Stimulated activated naive CD8-positive, alpha-beta T cell treated with anti-CD3 and anti-CD28 coated beads, Interleukin-15, Interleukin-2, amounts not matched to agents 100 ng/mL and 50 ng/mL, for 24 hours (primary cell): ENCODE measurements around the gene SOX13.
A peak's percentile ranks its signal among the peaks of the same experiment; 100 is the strongest.

Experiments used
- H3K27ac Mint-ChIP-seq: one replicate; pipeline ENCODE4 v1.8.0; 2021; ENCODE audit warnings: mild to moderate bottlenecking, mixed read lengths
- H3K27me3 Mint-ChIP-seq: one replicate; pipeline ENCODE4 v1.8.0; 2021; ENCODE audit warnings: mixed read lengths
- H3K36me3 Mint-ChIP-seq: one replicate; pipeline ENCODE4 v1.8.0; 2021; ENCODE audit warnings: low read depth, mixed read lengths
- H3K4me1 Mint-ChIP-seq: one replicate; pipeline ENCODE4 v1.8.0; 2021; ENCODE audit warnings: low read depth, mixed read lengths
- H3K4me3 Mint-ChIP-seq: one replicate; pipeline ENCODE4 v1.8.0; 2021; ENCODE audit warnings: mild to moderate bottlenecking, mixed read lengths
- H3K9me3 Mint-ChIP-seq: one replicate; pipeline ENCODE4 v1.8.0; 2021; ENCODE audit warnings: mixed read lengths

The SOX13 gene

GRCh38 chr1:204151552-204152309 is 78.8 kb downstream of the SOX13 start, which contains the start of gene ETNK2:
Gene ETNK2, minus strand, starts transcription at chr1:204152044. Its CDS starts 192 bp downstream, at chr1:204151852.
- Mint-ChIP-seq H3K4me1 (peaks cover 6% of the 10 kb centered on the region), H3K27me3 (no peaks in the 10 kb centered on the region), H3K27ac (no peak within 1 kb of the TSS), H3K4me3 (peak within 1 kb of the TSS; percentile 67), H3K36me3 (no peaks in the 10 kb centered on the region), H3K9me3 (no peaks in the 10 kb centered on the region)

GRCh38 chr1:204152310-204153044 is 79.6 kb downstream of the SOX13 start:
- H3K4me3 Mint-ChIP-seq, result peak overlapping the region; percentile 67
- H3K36me3 Mint-ChIP-seq, result no peaks in the 10 kb centered on the region
- H3K4me1 Mint-ChIP-seq, result peaks cover 6% of the 10 kb centered on the region
- H3K27ac Mint-ChIP-seq, result no peak overlapping the region
- no peaks in the 10 kb centered on the region for H3K27me3 Mint-ChIP-seq
- H3K9me3 Mint-ChIP-seq, result no peaks in the 10 kb centered on the region

- Mint-ChIP-seq H3K27me3 (no peaks in the 10 kb centered on the region), H3K9me3 (no peaks in the 10 kb centered on the region), H3K4me3 (no peak overlapping the region), H3K27ac (no peak overlapping the region), H3K4me1 (peaks cover 6% of the 10 kb centered on the region), H3K36me3 (no peaks in the 10 kb centered on the region)
These were observed 80.8 kb downstream of the SOX13 start for GRCh38 chr1:204153667-204154066.

- Mint-ChIP-seq H3K4me1 (peaks cover 6% of the 10 kb centered on the region), H3K27ac (no peak overlapping the region), H3K27me3 (no peaks in the 10 kb centered on the region), H3K9me3 (no peaks in the 10 kb centered on the region), H3K36me3 (no peaks in the 10 kb centered on the region), H3K4me3 (no peak overlapping the region)
These were observed 81.8 kb downstream of the SOX13 start for GRCh38 chr1:204154568-204155255.

- Mint-ChIP-seq H3K36me3 (no peaks in the 10 kb centered on the region), H3K27ac (no peak overlapping the region), H3K9me3 (no peaks in the 10 kb centered on the region), H3K4me1 (peaks cover 6% of the 10 kb centered on the region), H3K27me3 (no peaks in the 10 kb centered on the region), H3K4me3 (no peak overlapping the region)
These were observed 83.0 kb downstream of the SOX13 start for GRCh38 chr1:204155881-204156280.

GRCh38 chr1:204157962-204158361 is 85.0 kb downstream of the SOX13 start:
- H3K36me3 Mint-ChIP-seq, result no peaks in the 10 kb centered on the region
- H3K9me3 Mint-ChIP-seq, result no peaks in the 10 kb centered on the region
- H3K4me3 Mint-ChIP-seq, result no peak overlapping the region
- H3K27me3 Mint-ChIP-seq, result no peaks in the 10 kb centered on the region
- no peak overlapping the region for H3K27ac Mint-ChIP-seq
- H3K4me1 Mint-ChIP-seq, result no peaks in the 10 kb centered on the region

GRCh38 chr1:204161609-204162493 is 88.9 kb downstream of the SOX13 start:
- Mint-ChIP-seq H3K36me3 (no peaks in the 10 kb centered on the region), H3K9me3 (no peaks in the 10 kb centered on the region), H3K4me1 (no peaks in the 10 kb centered on the region), H3K4me3 (no peak overlapping the region), H3K27ac (no peak overlapping the region), H3K27me3 (no peaks in the 10 kb centered on the region)

GRCh38 chr1:204162494-204163074 is 89.7 kb downstream of the SOX13 start:
- no peak overlapping the region for H3K4me3 Mint-ChIP-seq
- H3K27ac Mint-ChIP-seq, result no peak overlapping the region
- no peaks in the 10 kb centered on the region for H3K27me3 Mint-ChIP-seq
- no peaks in the 10 kb centered on the region for H3K9me3 Mint-ChIP-seq
- H3K36me3 Mint-ChIP-seq, result no peaks in the 10 kb centered on the region
- no peaks in the 10 kb centered on the region for H3K4me1 Mint-ChIP-seq

- H3K27me3 Mint-ChIP-seq, result no peaks in the 10 kb centered on the region
- no peak within 1 kb of the TSS for H3K4me3 Mint-ChIP-seq
- H3K27ac Mint-ChIP-seq, result no peak within 1 kb of the TSS
- H3K4me1 Mint-ChIP-seq, result no peaks in the 10 kb centered on the region
- H3K36me3 Mint-ChIP-seq, result no peaks in the 10 kb centered on the region
- peaks cover 11% of the 10 kb centered on the region for H3K9me3 Mint-ChIP-seq
These were observed 93.3 kb downstream of the SOX13 start, which contains the start of gene REN for GRCh38 chr1:204166219-204166618. Gene REN, minus strand, starts transcription at chr1:204166337. Its CDS starts 44 bp downstream, at chr1:204166293.

- Mint-ChIP-seq H3K36me3 (no peaks in the 10 kb centered on the region), H3K4me3 (no peak overlapping the region), H3K27me3 (no peaks in the 10 kb centered on the region), H3K4me1 (no peaks in the 10 kb centered on the region), H3K9me3 (peaks cover 18% of the 10 kb centered on the region), H3K27ac (no peak overlapping the region)
These were observed 94.8 kb downstream of the SOX13 start for GRCh38 chr1:204167730-204168129.

- Mint-ChIP-seq H3K4me1 (no peaks in the 10 kb centered on the region), H3K27me3 (peaks cover 6% of the 10 kb centered on the region), H3K9me3 (peaks cover 22% of the 10 kb centered on the region), H3K27ac (no peak overlapping the region), H3K4me3 (no peak overlapping the region), H3K36me3 (no peaks in the 10 kb centered on the region)
These were observed 96.9 kb downstream of the SOX13 start for GRCh38 chr1:204169858-204170257.

GRCh38 chr1:204170494-204171155 is 97.7 kb downstream of the SOX13 start:
- no peak overlapping the region for H3K4me3 Mint-ChIP-seq
- no peaks in the 10 kb centered on the region for H3K4me1 Mint-ChIP-seq
- H3K36me3 Mint-ChIP-seq, result no peaks in the 10 kb centered on the region
- H3K27me3 Mint-ChIP-seq, result peaks cover 6% of the 10 kb centered on the region
- no peak overlapping the region for H3K27ac Mint-ChIP-seq
- peaks cover 22% of the 10 kb centered on the region for H3K9me3 Mint-ChIP-seq

GRCh38 chr1:204171751-204172178 is 98.8 kb downstream of the SOX13 start:
- Mint-ChIP-seq H3K4me3 (no peak overlapping the region), H3K36me3 (no peaks in the 10 kb centered on the region), H3K9me3 (peaks cover 22% of the 10 kb centered on the region), H3K27ac (no peak overlapping the region), H3K4me1 (no peaks in the 10 kb centered on the region), H3K27me3 (peaks cover 6% of the 10 kb centered on the region)
